HCT116 (cell line): ENCODE measurements around the gene ATP10B. TPM values are rescaled to one million over a fixed set of nuclear protein-coding genes. Genes with fewer than 3 reads are reported as not detected.

Experiments used
- ATAC-seq: fragments of 200-7000 bp; cut with Tn5 transposase; 2 replicates; pipeline ENCODE4 v1.9.1; 2020; ENCODE audit warnings: mild to moderate bottlenecking, moderate library complexity
- BruUV-seq: library from RNA; stranded (reverse); fragments of 400-500 nt; replicated peaks from 2 replicates; lab custom pipeline; 2021; lab: Mats Ljungman, UMichigan
- CTCF ChIA-PET: fragments of 300-600 bp; sonication (Branson Sonifier 250); formaldehyde crosslinking; loops from one replicate; lab custom pipeline; 2021; ENCODE audit warnings: antibody characterized with exemption; lab: Charles Lee
- POLR2A ChIA-PET: fragments of 300-600, 350-600 bp; sonication (Branson Sonifier 250); formaldehyde crosslinking; loops from one replicate; lab custom pipeline; 2021; ENCODE audit warnings: antibody characterized with exemption; lab: Charles Lee
- RAD21 ChIA-PET, 2 experiments: fragments of 300-600 bp; sonication (Branson Sonifier 250); formaldehyde crosslinking; loops; one replicate each; lab custom pipeline; 2023; ENCODE audit warnings: low total read pairs in 2 of 2; ENCODE audit not compliant: uncharacterized antibody in 2 of 2, unreplicated experiment in 2 of 2, low non-redundant PET in 1 of 2; lab: Charles Lee
- DNase-seq: peaks from one replicate; pipeline ENCODE4 v3.0.0-alpha.2; 2010; ENCODE audit warnings: low read depth, low spot score
- H2AFZ ChIP-seq: fragments of 200-600 bp; shearing (Covaris generic), sonication (generic); 2 replicates; pipeline ENCODE4 v1.6.1; 2017; ENCODE audit warnings: low read depth, mixed run types, mixed read lengths, antibody characterized with exemption, low read length; ENCODE audit not compliant: poor library complexity, severe bottlenecking
- H3K27ac ChIP-seq: 2 replicates; pipeline ENCODE4 v1.5.1; 2012; ENCODE audit warnings: low read depth, low read length
- H3K27me3 ChIP-seq: fragments of 200-600 bp; sonication (generic); 2 replicates; pipeline ENCODE4 v1.6.1; 2016; ENCODE audit warnings: mixed run types, low read length, mixed read lengths; ENCODE audit not compliant: insufficient read depth
- H3K36me3 ChIP-seq, 2 experiments: fragments of 200-500 bp in 1 of 2; fragments of 200-600 bp in 1 of 2; sonication (Bioruptor generic) in 1 of 2; sonication (generic) in 1 of 2; 2 replicates each; pipeline versions ENCODE4 v1.5.1 to v1.6.1; 2014 to 2016; ENCODE audit warnings: low read length in 2 of 2, inconsistent platforms in 1 of 2, mixed read lengths in 1 of 2, mixed run types in 1 of 2; ENCODE audit not compliant: insufficient read depth in 2 of 2, control insufficient read depth in 1 of 2
- H3K4me1 ChIP-seq, 2 experiments: fragments of 200-600 bp in 1 of 2; sonication (generic) in 1 of 2; 2 replicates each; pipeline versions ENCODE4 v1.5.1 to v1.6.1; 2012 to 2017; ENCODE audit warnings: low read length in 2 of 2, inconsistent platforms in 1 of 2, mild to moderate bottlenecking in 1 of 2, mixed read lengths in 1 of 2, mixed run types in 1 of 2, moderate library complexity in 1 of 2; ENCODE audit not compliant: insufficient read depth in 2 of 2, control insufficient read depth in 1 of 2
- H3K4me2 ChIP-seq: fragments of 200-600 bp; sonication (generic); 2 replicates; pipeline ENCODE4 v1.6.1; 2017; ENCODE audit warnings: mixed run types, low read length, mixed read lengths
- H3K4me3 ChIP-seq, 2 experiments: fragments of 200-600 bp in 1 of 2; sonication (generic) in 1 of 2; replicated peaks in 1 of 2; 2 replicates each; pipeline ENCODE4 v1.5.1; 2011 to 2016; ENCODE audit warnings: low read length in 2 of 2, control low read depth in 1 of 2, low read depth in 1 of 2, mild to moderate bottlenecking in 1 of 2, mixed read lengths in 1 of 2, mixed run types in 1 of 2
- H3K79me2 ChIP-seq: fragments of 200-600 bp; sonication (generic); 2 replicates; pipeline ENCODE4 v1.6.1; 2017; ENCODE audit warnings: mild to moderate bottlenecking, mixed run types, low read length, moderate library complexity, mixed read lengths; ENCODE audit not compliant: insufficient read depth
- H3K9ac ChIP-seq: fragments of 200-600 bp; sonication (generic); 2 replicates; pipeline ENCODE4 v1.6.1; 2016; ENCODE audit warnings: low read length, mixed read lengths
- H3K9me2 ChIP-seq: fragments of 200-600 bp; sonication (generic), shearing (Covaris generic); 2 replicates; pipeline ENCODE4 v1.6.1; 2017; ENCODE audit warnings: mixed run types, mild to moderate bottlenecking, moderate library complexity; ENCODE audit not compliant: insufficient read depth
- H3K9me3 ChIP-seq, 2 experiments: fragments of 200-500 bp in 1 of 2; fragments of 200-600 bp in 1 of 2; sonication (Bioruptor generic) in 1 of 2; sonication (generic) in 1 of 2; 2 replicates each; pipeline ENCODE4 v1.6.1; 2014 to 2017; ENCODE audit warnings: low read length in 2 of 2, mixed read lengths in 2 of 2, inconsistent platforms in 1 of 2, low read depth in 1 of 2, mild to moderate bottlenecking in 1 of 2, mixed run types in 1 of 2, moderate library complexity in 1 of 2; ENCODE audit not compliant: control insufficient read depth in 1 of 2, insufficient read depth in 1 of 2
- H4K20me1 ChIP-seq: fragments of 200-600 bp; sonication (generic), shearing (Covaris generic); 2 replicates; pipeline ENCODE4 v1.6.1; 2017; ENCODE audit warnings: mixed run types, mild to moderate bottlenecking, moderate library complexity; ENCODE audit not compliant: insufficient read depth
- EZH2 ChIP-seq: fragments of 200-600 bp; sonication (generic); IDR thresholded peaks from 2 replicates; pipeline ENCODE4 v1.6.1; 2017; ENCODE audit warnings: antibody characterized with exemption, mixed run types
- EZH2phosphoT487 ChIP-seq: fragments of 200-600 bp; IDR thresholded peaks from 2 replicates; pipeline ENCODE4 v1.6.1; 2018; ENCODE audit warnings: antibody characterized with exemption, borderline replicate concordance
- RAD21 ChIP-seq: IDR thresholded peaks from 2 replicates; pipeline ENCODE4 v1.6.1; 2012; ENCODE audit warnings: low read depth, mild to moderate bottlenecking
- REST ChIP-seq: IDR thresholded peaks from 2 replicates; pipeline ENCODE4 v1.6.1; 2012; ENCODE audit warnings: low read depth
- TCF7L2 ChIP-seq: IDR thresholded peaks from 2 replicates; pipeline ENCODE4 v1.7.0; 2011; ENCODE audit warnings: borderline replicate concordance, inconsistent platforms; ENCODE audit not compliant: insufficient read depth, insufficient read length; ENCODE audit errors: extremely low read depth
- ZBTB33 ChIP-seq: IDR thresholded peaks from 2 replicates; pipeline ENCODE4 v1.6.1; 2011; ENCODE audit warnings: mild to moderate bottlenecking, low read length, moderate library complexity; ENCODE audit not compliant: insufficient replicate concordance; ENCODE audit errors: extremely low read depth
- ZNF274 ChIP-seq: fragments of 200-500 bp; sonication (Bioruptor generic); IDR thresholded peaks from 2 replicates; pipeline ENCODE4 v1.6.1; 2014; ENCODE audit warnings: mild to moderate bottlenecking, low read depth, low read length, inconsistent platforms
- intact Hi-C: fragments of 100-400 bp; cut with micrococcal nuclease; formaldehyde crosslinking; loops from 2 replicates; pipeline ENCODE4 v1.10.0; 2022
- total RNA-seq: library from RNA; stranded (reverse); gene quantifications from one replicate; pipeline ENCODE4 v1.2.1, GENCODE V29; 2021; ENCODE audit not compliant: unreplicated experiment
- TF ChIP-seq, protein P1 (sequence below): IDR thresholded peaks from 2 replicates; pipeline ENCODE4 v1.6.1; 2012
- TF ChIP-seq, protein P2 (sequence below): IDR thresholded peaks from 2 replicates; pipeline ENCODE4 v1.6.1; 2012
- TF ChIP-seq, protein P3 (sequence below), 3 experiments: fragments of 200-600 bp in 1 of 3; sonication (generic) in 1 of 3; IDR thresholded peaks in 2 of 3; conservative IDR thresholded peaks in 1 of 3; 2 replicates each; pipeline ENCODE4 v1.5.1; 2012 to 2017; ENCODE audit warnings: low read depth in 2 of 3, low read length in 2 of 3, antibody characterized with exemption in 1 of 3, borderline replicate concordance in 1 of 3, control low read depth in 1 of 3, mild to moderate bottlenecking in 1 of 3, mixed read lengths in 1 of 3, mixed run types in 1 of 3, moderate library complexity in 1 of 3; ENCODE audit not compliant: insufficient read depth in 1 of 3

The ATP10B gene
- total RNA-seq, 1 experiment from 2014 or later, result 0.07 TPM

DNA sequence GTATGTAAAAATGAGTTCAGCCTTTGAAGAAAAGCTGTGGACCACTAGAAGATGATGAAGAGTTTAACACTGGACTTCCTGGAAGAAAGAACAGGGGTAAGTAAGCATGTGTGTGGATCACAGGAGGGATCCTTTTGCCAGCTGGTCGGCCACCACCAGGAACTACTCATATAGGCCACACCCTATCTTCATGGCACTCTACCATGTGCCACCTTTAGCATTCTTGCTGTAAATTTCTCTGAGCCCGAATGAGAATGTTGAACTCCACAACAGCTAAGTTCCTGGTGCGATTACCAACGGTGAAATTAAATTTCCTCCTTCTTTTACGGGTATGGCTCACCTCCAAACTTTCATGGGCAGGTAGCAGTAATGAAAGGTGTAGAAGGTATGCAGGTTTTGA, 102.3 kb downstream of the ATP10B start:
- Histone ChIP-seq H3K79me2 (no peaks in the 10 kb centered on the region), H3K4me2 (no peak overlapping the region), H3K4me3 (no peak overlapping the region), H3K9me2 (no peaks in the 10 kb centered on the region), H3K9ac (no peak overlapping the region), H3K9me3 (no peaks in the 10 kb centered on the region), H3K4me1 (no peaks in the 10 kb centered on the region), H4K20me1 (no peaks in the 10 kb centered on the region), H3K27me3 (no peaks in the 10 kb centered on the region), H2AFZ (no peak overlapping the region), H3K27ac (no peak overlapping the region), H3K36me3 (no peaks in the 10 kb centered on the region)
- ChIA-PET CTCF (no interaction called here), POLR2A (no interaction called here), RAD21 (no interaction called here)
- BruUV-seq, result no TSS peak
- TF ChIP-seq, protein P1, sequence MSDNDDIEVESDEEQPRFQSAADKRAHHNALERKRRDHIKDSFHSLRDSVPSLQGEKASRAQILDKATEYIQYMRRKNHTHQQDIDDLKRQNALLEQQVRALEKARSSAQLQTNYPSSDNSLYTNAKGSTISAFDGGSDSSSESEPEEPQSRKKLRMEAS, result no peak
- no peak for TF ChIP-seq RAD21
- TF ChIP-seq TCF7L2, result no peak
- TF ChIP-seq EZH2, result no peak
- no peak for TF ChIP-seq EZH2phosphoT487
- no peak for TF ChIP-seq ZBTB33
- TF ChIP-seq ZNF274, result no peak
- intact Hi-C loops, result no loop called here
- no peak for ATAC-seq
- no peak for DNase-seq

DNA sequence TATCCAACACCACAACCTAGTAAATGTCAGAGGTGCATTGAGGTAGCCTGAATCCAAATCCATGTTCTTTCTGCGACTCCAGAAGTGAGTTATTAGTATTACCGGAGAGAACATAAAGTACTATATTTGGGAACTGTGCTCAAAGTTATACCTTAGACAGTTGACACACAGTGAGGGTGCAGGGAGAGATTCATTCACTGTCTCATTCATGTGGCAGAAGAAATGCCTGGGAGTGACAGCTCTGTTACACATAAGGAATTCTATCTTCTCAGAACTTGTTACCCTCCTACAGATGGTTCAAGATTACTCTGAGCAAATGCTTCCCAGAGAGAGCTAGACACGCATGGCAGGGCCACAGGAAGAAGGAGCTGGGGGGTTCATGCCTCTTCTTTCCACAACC, 103.0 kb downstream of the ATP10B start:
- BruUV-seq, result no TSS peak
- CTCF ChIA-PET, result no interaction called here
- no peak for ATAC-seq
- no peak overlapping the region for H3K4me2 ChIP-seq
- no peak overlapping the region for H2AFZ ChIP-seq
- no peaks in the 10 kb centered on the region for H4K20me1 ChIP-seq
- RAD21 ChIA-PET, result no interaction called here
- H3K27ac ChIP-seq, result no peak overlapping the region
- H3K9me2 ChIP-seq, result no peaks in the 10 kb centered on the region
- POLR2A ChIA-PET, result no interaction called here
- H3K79me2 ChIP-seq, result no peaks in the 10 kb centered on the region
- no peak for DNase-seq
- no peaks in the 10 kb centered on the region for H3K4me1 ChIP-seq
- no peaks in the 10 kb centered on the region for H3K9me3 ChIP-seq
- no peak overlapping the region for H3K4me3 ChIP-seq
- intact Hi-C loops, result no loop called here
- H3K36me3 ChIP-seq, result no peaks in the 10 kb centered on the region
- H3K9ac ChIP-seq, result no peak overlapping the region
- H3K27me3 ChIP-seq, result no peaks in the 10 kb centered on the region
- no peak for TF ChIP-seq EZH2phosphoT487
- no peak for TF ChIP-seq ZNF274
- TF ChIP-seq, protein P2, sequence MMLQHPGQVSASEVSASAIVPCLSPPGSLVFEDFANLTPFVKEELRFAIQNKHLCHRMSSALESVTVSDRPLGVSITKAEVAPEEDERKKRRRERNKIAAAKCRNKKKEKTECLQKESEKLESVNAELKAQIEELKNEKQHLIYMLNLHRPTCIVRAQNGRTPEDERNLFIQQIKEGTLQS, result no peak
- TF ChIP-seq, protein P1, result no peak
- TF ChIP-seq, protein P3, sequence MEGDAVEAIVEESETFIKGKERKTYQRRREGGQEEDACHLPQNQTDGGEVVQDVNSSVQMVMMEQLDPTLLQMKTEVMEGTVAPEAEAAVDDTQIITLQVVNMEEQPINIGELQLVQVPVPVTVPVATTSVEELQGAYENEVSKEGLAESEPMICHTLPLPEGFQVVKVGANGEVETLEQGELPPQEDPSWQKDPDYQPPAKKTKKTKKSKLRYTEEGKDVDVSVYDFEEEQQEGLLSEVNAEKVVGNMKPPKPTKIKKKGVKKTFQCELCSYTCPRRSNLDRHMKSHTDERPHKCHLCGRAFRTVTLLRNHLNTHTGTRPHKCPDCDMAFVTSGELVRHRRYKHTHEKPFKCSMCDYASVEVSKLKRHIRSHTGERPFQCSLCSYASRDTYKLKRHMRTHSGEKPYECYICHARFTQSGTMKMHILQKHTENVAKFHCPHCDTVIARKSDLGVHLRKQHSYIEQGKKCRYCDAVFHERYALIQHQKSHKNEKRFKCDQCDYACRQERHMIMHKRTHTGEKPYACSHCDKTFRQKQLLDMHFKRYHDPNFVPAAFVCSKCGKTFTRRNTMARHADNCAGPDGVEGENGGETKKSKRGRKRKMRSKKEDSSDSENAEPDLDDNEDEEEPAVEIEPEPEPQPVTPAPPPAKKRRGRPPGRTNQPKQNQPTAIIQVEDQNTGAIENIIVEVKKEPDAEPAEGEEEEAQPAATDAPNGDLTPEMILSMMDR (IDR thresholded peaks at IDR 0.05 in 2 of 3, conservative IDR thresholded peaks at IDR 0.05 in 1 of 3; ENCODE audit: borderline replicate concordance in 1 of 3, insufficient read depth in 1 of 3, low read depth in 2 of 3, low read length in 2 of 3), result no peak
- TF ChIP-seq REST, result no peak
